Peyer's patch (tissue), 4 donors: ENCODE measurements around the gene WFDC1. TPM values are rescaled to one million over a fixed set of nuclear protein-coding genes. Genes with fewer than 3 reads are reported as not detected.
"Not testable (repeated sequence)": the region's sequence is repeated elsewhere in the genome, so short reads cannot be mapped to it uniquely, and the experiment has no call there.

Source experiments
- DNase-seq, 3 donors: peaks; one replicate each; pipeline ENCODE4 v3.0.0-alpha.2; 2017 to 2019
- H3K27ac ChIP-seq, 4 donors: fragments of 200-600 bp; sonication (generic); one replicate each; pipeline ENCODE4 v1.5.1; 2016 to 2019
- H3K27me3 ChIP-seq, 2 donors: fragments of 200-600 bp; sonication (generic); one replicate each; pipeline ENCODE4 v1.5.1; 2019
- H3K36me3 ChIP-seq, 3 donors: fragments of 200-600 bp; sonication (generic); one replicate each; pipeline ENCODE4 v1.5.1; 2016 to 2019
- H3K4me1 ChIP-seq, 4 donors: fragments of 200-600 bp; sonication (generic); one replicate each; pipeline ENCODE4 v1.5.1; 2016 to 2019
- H3K4me3 ChIP-seq, 4 donors: fragments of 200-600 bp; sonication (generic); 1 replicate in 3 of 4; 2 replicates in 1 of 4; pipeline ENCODE4 v1.5.1; 2016 to 2019; ENCODE audit warnings: mild to moderate bottlenecking in 1 of 4
- H3K9me3 ChIP-seq, 4 donors: fragments of 200-600 bp; sonication (generic); one replicate each; pipeline ENCODE4 v1.5.1; 2016 to 2019; ENCODE audit warnings: mild to moderate bottlenecking in 1 of 4
- POLR2A ChIP-seq, 2 donors: fragments of 450-650 bp; IDR thresholded peaks; one replicate each; pipeline ENCODE4 v1.5.1; 2017; ENCODE audit warnings: antibody characterized with exemption in 2 of 2, mild to moderate bottlenecking in 2 of 2, moderate library complexity in 2 of 2
- total RNA-seq, 4 donors: library from RNA; depleted of rRNA; stranded (reverse); fragments of >200 nt; gene quantifications; one replicate each; pipeline ENCODE4 v1.1.0, GENCODE V29; 2016
- TF ChIP-seq, protein P1 (sequence below), 6 experiments: fragments of 450-650 bp in 4 of 6; fragments of 200-600 bp in 2 of 6; sonication (generic) in 1 of 6; IDR thresholded peaks; one replicate each; pipeline ENCODE4 v1.5.1; 2017 to 2019; ENCODE audit warnings: antibody characterized with exemption in 6 of 6, mild to moderate bottlenecking in 3 of 6, moderate library complexity in 1 of 6

Gene WFDC1
- total RNA-seq, 4 donors from 2014 or later: 1.9 to 35.5 (median 10.1) TPM

DNA sequence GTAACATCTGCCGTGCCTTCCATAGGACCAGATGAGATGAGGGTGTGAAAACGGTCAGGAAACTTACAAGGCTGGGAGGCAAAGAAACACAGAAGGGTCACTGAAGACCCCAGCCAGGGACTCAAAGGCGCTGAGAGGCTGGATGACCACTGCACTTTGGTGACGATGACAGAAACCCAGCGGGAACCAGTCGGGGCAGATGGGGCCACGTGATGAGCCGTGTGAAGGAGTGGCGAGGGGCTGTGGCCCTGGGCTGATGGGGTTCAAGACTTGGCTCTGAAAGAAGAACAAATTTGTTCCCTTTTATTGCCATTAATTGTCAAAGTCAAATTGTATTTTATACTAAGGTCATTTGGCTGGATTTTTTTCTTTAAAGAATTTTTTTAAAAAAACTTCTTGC lies 45.1 kb downstream of the WFDC1 start:
- H3K27ac ChIP-seq: no peak overlapping the region
- peaks cover 0 to 10% (median 0%) of the 10 kb centered on the region in 4 donors for H3K4me1 ChIP-seq
- H3K27me3 ChIP-seq: no peaks in the 10 kb centered on the region
- TF ChIP-seq POLR2A (IDR thresholded peaks at IDR 0.05): no peak
- TF ChIP-seq, protein P1, sequence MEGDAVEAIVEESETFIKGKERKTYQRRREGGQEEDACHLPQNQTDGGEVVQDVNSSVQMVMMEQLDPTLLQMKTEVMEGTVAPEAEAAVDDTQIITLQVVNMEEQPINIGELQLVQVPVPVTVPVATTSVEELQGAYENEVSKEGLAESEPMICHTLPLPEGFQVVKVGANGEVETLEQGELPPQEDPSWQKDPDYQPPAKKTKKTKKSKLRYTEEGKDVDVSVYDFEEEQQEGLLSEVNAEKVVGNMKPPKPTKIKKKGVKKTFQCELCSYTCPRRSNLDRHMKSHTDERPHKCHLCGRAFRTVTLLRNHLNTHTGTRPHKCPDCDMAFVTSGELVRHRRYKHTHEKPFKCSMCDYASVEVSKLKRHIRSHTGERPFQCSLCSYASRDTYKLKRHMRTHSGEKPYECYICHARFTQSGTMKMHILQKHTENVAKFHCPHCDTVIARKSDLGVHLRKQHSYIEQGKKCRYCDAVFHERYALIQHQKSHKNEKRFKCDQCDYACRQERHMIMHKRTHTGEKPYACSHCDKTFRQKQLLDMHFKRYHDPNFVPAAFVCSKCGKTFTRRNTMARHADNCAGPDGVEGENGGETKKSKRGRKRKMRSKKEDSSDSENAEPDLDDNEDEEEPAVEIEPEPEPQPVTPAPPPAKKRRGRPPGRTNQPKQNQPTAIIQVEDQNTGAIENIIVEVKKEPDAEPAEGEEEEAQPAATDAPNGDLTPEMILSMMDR (IDR thresholded peaks at IDR 0.05): no peak
- H3K9me3 ChIP-seq: no peaks in the 10 kb centered on the region
- no peak for DNase-seq
- no peak overlapping the region for H3K4me3 ChIP-seq
- no peaks in the 10 kb centered on the region for H3K36me3 ChIP-seq

DNA sequence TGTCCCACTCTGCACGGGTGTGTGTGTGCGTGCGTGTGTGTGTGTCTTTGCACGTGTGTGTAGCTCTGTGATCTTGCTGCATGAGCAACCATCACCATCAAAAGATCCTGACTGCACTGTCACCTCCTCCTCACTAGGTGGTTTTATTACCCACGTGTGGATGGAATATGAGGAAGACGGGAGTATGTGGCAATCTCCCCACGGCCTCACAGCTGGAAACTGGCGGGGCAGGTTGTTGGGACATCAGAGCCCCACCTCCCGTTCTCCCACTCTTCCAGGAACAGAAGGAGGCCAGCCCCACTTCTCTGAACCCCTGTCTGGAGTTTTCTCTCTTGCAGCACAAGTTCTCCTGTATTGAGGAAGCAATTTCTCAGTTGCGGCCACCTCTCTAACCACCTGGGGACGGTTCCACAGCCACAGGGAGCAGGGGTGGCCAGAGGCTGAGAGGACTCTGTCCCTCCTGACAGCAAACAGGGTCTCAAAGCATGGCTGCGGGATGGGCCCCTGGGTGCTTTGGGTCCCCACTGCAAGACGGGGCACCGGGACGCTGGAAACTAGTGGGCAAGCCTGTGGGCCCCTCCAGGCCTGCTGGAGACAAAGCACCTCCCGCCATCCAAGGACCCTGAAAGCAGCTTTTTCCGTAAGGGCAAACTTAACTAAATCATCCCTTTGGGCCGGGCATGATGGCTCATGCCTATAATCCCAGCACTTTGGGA lies 45.8 kb downstream of the WFDC1 start:
- Histone ChIP-seq H3K4me1 (peaks cover 0 to 10% (median 0%) of the 10 kb centered on the region in 4 donors), H3K9me3 (no peaks in the 10 kb centered on the region), H3K27ac (peak overlapping the region in 2 of 4 donors; percentile 3 to 70), H3K36me3 (no peaks in the 10 kb centered on the region), H3K27me3 (no peaks in the 10 kb centered on the region), H3K4me3 (no peak overlapping the region)
- TF ChIP-seq, protein P1 (IDR thresholded peaks at IDR 0.05): peak in 3 of 6 experiments; percentile 53 to 72 (median 65)
- no peak for TF ChIP-seq POLR2A (IDR thresholded peaks at IDR 0.05)
- peak in 2 of 3 donors; percentile 72 to 79 for DNase-seq

DNA sequence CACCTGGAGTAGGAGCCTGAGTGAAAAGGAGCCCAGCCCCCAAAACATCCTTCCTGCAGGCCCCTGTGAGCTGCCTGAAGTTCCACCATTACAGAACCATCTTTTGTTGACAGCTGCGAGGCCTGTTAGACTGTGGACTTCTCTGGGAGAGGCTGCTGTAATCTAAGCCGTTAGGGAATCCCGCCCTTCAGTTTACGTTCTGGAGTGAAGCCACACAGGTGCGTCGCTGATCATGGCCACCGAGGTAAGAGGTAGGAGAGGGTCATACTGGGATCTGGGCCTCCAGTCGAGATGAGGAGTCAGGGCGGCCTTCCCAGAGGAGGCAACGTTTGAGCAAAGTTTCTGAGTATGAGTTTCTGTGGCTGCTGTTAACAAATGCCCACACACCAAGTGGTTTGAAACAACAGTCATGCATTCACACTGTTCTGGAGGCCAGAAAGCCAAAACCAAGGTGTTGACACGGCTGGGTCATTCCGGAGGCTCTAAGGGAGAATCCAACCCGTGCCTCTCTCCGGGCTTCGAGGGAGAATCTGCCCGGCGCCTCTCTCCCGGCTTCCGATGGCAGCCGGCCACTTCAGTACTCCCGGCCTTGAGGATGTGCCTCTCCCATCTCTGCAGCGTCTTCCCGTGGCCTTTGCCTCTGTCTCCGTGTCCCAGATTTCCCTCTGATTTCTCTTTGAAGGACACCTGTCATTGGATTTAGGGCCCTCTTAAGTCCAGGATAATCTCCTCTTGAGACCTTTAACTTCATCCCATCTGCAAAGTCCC lies 47.0 kb downstream of the WFDC1 start:
- Histone ChIP-seq H3K36me3 (no peaks in the 10 kb centered on the region), H3K27ac (peak overlapping the region in 2 of 4 donors; percentile 22 to 51)

DNA sequence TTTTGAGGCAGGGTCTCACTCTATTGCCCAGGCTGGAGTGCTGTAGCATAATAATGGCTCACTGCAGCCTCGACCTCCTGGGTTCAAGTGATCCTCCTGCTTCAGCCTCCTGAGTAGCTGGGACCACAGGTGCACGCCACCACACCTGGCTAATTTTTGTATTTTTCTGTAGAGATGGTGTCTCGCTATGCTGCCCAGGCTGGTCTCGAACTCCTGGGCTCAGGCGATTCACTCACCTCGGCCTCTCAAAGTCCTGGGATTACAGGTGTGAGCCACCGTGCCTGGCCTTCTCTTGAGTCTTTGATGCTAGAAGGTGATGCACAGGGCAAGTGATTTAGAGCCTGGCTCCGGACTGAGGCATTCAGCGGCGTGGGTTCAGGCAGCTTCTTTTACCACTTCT lies 49.1 kb downstream of the WFDC1 start:
- H3K36me3 ChIP-seq, H3K4me1 ChIP-seq, H3K9me3 ChIP-seq, H3K27ac ChIP-seq, H3K27me3 ChIP-seq, H3K4me3 ChIP-seq: not testable (repeated sequence)
- DNase-seq: peak in 1 of 3 donors; percentile 19

More for the DNA sequence above, 47.0 kb downstream of the WFDC1 start:
- Histone ChIP-seq H3K4me1 (peaks cover 0 to 10% (median 0%) of the 10 kb centered on the region in 4 donors), H3K9me3 (no peaks in the 10 kb centered on the region), H3K27me3 (no peaks in the 10 kb centered on the region), H3K4me3 (no peak overlapping the region)
- peak in 2 of 3 donors; percentile 70 for DNase-seq
- TF ChIP-seq, protein P1 (IDR thresholded peaks at IDR 0.05): no peak
- TF ChIP-seq POLR2A (IDR thresholded peaks at IDR 0.05): peak in 1 of 2 donors; percentile 33

DNA sequence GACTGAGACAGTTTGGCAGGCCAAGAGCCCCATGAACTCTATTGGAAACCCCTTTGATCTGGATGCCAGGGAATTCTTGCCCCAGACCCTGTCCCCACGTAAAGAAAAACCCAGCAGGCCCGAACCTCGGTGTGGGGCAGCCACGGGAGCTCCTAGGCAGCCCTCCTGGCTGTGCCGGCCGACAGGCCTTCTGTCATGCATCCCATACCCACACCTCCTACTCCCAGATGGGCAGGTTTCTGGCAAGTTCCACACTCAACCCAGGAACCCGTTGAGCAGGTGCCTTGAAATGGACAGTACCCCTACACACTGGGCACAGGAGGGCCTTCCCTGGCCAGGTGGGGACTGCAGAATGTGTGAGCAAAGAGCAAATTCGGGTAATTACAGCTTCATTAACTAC lies 50.1 kb downstream of the WFDC1 start:
- no peak overlapping the region for H3K27ac ChIP-seq
- TF ChIP-seq POLR2A (IDR thresholded peaks at IDR 0.05): no peak
- no peak for DNase-seq

DNA sequence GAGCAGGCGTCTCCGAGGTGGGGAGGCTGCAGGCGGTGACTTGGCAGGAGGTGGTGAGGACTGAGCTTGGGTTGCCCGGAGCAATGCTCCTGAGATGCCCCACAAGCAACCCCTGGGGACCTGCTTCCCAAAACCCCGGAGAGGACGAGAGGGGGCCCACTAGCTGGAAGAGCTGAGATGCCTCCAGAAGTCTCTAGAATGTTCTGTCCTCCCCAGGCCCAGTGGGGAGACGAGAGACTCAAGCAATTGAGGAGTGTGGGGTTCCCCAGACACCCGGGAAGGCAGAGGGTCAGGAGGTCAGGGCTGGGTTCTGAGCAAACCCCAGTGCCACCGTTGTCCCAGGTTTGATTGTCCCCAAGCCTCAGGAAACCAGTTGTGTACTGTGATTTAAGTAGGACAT lies 52.5 kb downstream of the WFDC1 start:
- Histone ChIP-seq H3K27me3 (no peaks in the 10 kb centered on the region), H3K4me3 (no peak overlapping the region), H3K4me1 (peaks cover 0 to 8% (median 0%) of the 10 kb centered on the region in 4 donors), H3K9me3 (no peaks in the 10 kb centered on the region), H3K27ac (no peak overlapping the region), H3K36me3 (no peaks in the 10 kb centered on the region)
- TF ChIP-seq, protein P1 (IDR thresholded peaks at IDR 0.05): no peak
- no peak for TF ChIP-seq POLR2A (IDR thresholded peaks at IDR 0.05)
- no peak for DNase-seq

More for the DNA sequence above, 50.1 kb downstream of the WFDC1 start:
- no peak overlapping the region for H3K4me3 ChIP-seq
- no peaks in the 10 kb centered on the region for H3K27me3 ChIP-seq
- no peaks in the 10 kb centered on the region for H3K36me3 ChIP-seq
- peaks cover 0 to 10% (median 0%) of the 10 kb centered on the region in 4 donors for H3K4me1 ChIP-seq
- no peaks in the 10 kb centered on the region for H3K9me3 ChIP-seq
